WTC11 (cell line): ENCODE data around the gene CAST.

ENCODE experiments used
- ATF3 ChIP-seq: sonication (generic); formaldehyde crosslinking; conservative IDR thresholded peaks from 2 replicates; pipeline ENCODE4 v1.8.1; 2022; ENCODE audit warnings: mild to moderate bottlenecking, missing genetic modification reagents
- CTCF ChIP-seq: fragments of 200-600 bp; IDR thresholded peaks from 2 replicates; pipeline ENCODE4 v1.8.0; 2022; ENCODE audit warnings: antibody characterized with exemption
- NFYB ChIP-seq: sonication (generic); formaldehyde crosslinking; conservative IDR thresholded peaks from 2 replicates; pipeline ENCODE4 v1.8.0; 2022; ENCODE audit warnings: low read depth, missing genetic modification reagents
- SOX15 ChIP-seq: fragments of 250-450 bp; sonication (Bioruptor Pico); IDR thresholded peaks from 2 replicates; pipeline ENCODE4 v1.9.0; 2021; ENCODE audit warnings: mild to moderate bottlenecking
- TCF7 ChIP-seq: sonication (generic); formaldehyde crosslinking; IDR thresholded peaks from 2 replicates; pipeline ENCODE4 v1.8.0; 2022; ENCODE audit warnings: mild to moderate bottlenecking, low read depth, missing genetic modification reagents, moderate library complexity
- ZNF423 ChIP-seq: fragments of 250-450 bp; sonication (Bioruptor Pico); IDR thresholded peaks from 2 replicates; pipeline ENCODE4 v2.1.2; 2022; ENCODE audit warnings: mild to moderate bottlenecking, moderate library complexity

GRCh38 chr5:96679293-96679692 is 17.1 kb downstream of the CAST start:
- TF ChIP-seq CTCF (no peak), TCF7 (CRISPR knock-in tag) (no peak), ATF3 (CRISPR knock-in tag) (no peak), SOX15 (no peak), NFYB (CRISPR knock-in tag) (no peak), ZNF423 (CRISPR knock-in tag) (no peak)
